ENCODE results near the gene RPP25. TPM values are rescaled to one million over a fixed set of nuclear protein-coding genes. Genes with fewer than 3 reads are reported as not detected.

RPP25 gene
- total RNA-seq, 4 donors from 2014 or later = 10.1 to 28.4 (median 16.5) TPM

DNA sequence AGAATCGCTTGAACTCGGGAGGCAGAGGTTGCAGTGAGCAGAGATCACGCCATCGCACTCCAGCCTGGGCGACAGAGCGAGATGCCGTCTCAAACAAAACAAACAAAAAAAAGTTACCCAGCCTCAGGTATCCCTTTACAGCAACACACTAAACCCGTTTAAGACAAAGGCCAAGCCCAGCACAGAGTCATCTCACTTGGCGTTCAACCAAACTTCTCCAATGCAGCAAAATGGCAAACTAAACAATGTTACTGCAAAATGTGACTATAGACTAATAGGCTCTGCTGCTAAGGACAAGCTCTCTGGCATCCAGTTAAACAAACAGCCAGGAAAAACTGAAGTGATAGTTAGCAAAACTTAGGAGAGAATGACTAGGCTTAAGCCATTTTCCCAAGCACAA, 43.5 kb downstream of the RPP25 start:
- Histone ChIP-seq H3K36me3 (peaks cover 0 to 55% (median 24%) of the 10 kb centered on the region in 4 donors), H3K27ac (no peak overlapping the region), H3K4me3 (no peak overlapping the region), H3K4me1 (no peaks in the 10 kb centered on the region), H3K9me3 (no peaks in the 10 kb centered on the region), H3K27me3 (no peaks in the 10 kb centered on the region)
- intact Hi-C loops (cut with DNase I; ENCODE audit: low total_unique reads) = no loop called here
- 50 to 88% methylated on average over 2 to 9 of the region's 9 CpGs for WGBS, 2 donors (ENCODE audit: low coverage in 1 of 2)
- in situ Hi-C loops (cut with MboI; ENCODE audit: low pct_ligation_motif_present in 1 of 4, low pct_unique_long_range_greater_than_20kb in 1 of 4, low sequenced_read_pairs in 3 of 4) = no loop called here
- DNase-seq = no peak
- TF ChIP-seq POLR2AphosphoS5 (IDR thresholded peaks at IDR 0.05) = no peak
- TF ChIP-seq EP300 (IDR thresholded peaks at IDR 0.05; ENCODE audit: low read depth) = no peak
- TF ChIP-seq, protein P1, sequence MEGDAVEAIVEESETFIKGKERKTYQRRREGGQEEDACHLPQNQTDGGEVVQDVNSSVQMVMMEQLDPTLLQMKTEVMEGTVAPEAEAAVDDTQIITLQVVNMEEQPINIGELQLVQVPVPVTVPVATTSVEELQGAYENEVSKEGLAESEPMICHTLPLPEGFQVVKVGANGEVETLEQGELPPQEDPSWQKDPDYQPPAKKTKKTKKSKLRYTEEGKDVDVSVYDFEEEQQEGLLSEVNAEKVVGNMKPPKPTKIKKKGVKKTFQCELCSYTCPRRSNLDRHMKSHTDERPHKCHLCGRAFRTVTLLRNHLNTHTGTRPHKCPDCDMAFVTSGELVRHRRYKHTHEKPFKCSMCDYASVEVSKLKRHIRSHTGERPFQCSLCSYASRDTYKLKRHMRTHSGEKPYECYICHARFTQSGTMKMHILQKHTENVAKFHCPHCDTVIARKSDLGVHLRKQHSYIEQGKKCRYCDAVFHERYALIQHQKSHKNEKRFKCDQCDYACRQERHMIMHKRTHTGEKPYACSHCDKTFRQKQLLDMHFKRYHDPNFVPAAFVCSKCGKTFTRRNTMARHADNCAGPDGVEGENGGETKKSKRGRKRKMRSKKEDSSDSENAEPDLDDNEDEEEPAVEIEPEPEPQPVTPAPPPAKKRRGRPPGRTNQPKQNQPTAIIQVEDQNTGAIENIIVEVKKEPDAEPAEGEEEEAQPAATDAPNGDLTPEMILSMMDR (IDR thresholded peaks at IDR 0.05) = no peak
- no peak for TF ChIP-seq POLR2A (IDR thresholded peaks at IDR 0.05)

DNA sequence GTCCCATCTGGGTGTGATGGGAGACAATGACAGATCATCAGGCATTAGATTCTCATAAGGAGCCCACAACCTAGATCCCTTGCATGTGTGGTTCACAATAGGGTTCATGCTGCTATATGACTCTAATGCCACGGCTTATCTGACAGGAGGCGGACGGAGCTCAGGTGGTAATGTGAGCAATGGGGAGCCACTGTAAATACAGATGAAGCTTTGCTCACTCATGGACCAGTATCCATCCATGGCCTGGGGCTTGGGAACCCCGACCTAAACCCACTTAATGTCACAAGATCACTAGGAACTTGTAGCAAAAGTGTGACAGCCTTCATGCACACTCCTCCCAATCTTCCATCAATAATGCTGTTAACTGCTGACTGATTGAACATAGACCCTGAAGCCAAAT, 47.9 kb downstream of the RPP25 start:
- Histone ChIP-seq H3K27me3 (no peaks in the 10 kb centered on the region), H3K4me1 (peaks cover 11 to 24% (median 18%) of the 10 kb centered on the region in 4 donors), H3K4me3 (no peak overlapping the region), H3K27ac (no peak overlapping the region), H3K36me3 (peaks cover 0 to 25% (median 10%) of the 10 kb centered on the region in 4 donors), H3K9me3 (no peaks in the 10 kb centered on the region)
- in situ Hi-C loops (cut with MboI; ENCODE audit: low pct_ligation_motif_present in 1 of 4, low pct_unique_long_range_greater_than_20kb in 1 of 4, low sequenced_read_pairs in 3 of 4) (loop anchor here in 1 of 4 donors (10.0 kb wide), 1 partner anchor 74 kb away; no protein-coding TSS in a partner anchor), intact Hi-C loops (cut with DNase I; ENCODE audit: low total_unique reads) (no loop called here)
- WGBS, 2 donors (ENCODE audit: low coverage in 1 of 2) = 93% methylated on average over 4 of the region's 4 CpGs; no CpG with 5 or more reads in 1 of the 2 donors
- TF ChIP-seq, protein P1 (IDR thresholded peaks at IDR 0.05) = no peak
- TF ChIP-seq EP300 (IDR thresholded peaks at IDR 0.05; ENCODE audit: low read depth) = no peak
- TF ChIP-seq POLR2AphosphoS5 (IDR thresholded peaks at IDR 0.05) = no peak
- no peak for TF ChIP-seq POLR2A (IDR thresholded peaks at IDR 0.05)
- DNase-seq = no peak

DNA sequence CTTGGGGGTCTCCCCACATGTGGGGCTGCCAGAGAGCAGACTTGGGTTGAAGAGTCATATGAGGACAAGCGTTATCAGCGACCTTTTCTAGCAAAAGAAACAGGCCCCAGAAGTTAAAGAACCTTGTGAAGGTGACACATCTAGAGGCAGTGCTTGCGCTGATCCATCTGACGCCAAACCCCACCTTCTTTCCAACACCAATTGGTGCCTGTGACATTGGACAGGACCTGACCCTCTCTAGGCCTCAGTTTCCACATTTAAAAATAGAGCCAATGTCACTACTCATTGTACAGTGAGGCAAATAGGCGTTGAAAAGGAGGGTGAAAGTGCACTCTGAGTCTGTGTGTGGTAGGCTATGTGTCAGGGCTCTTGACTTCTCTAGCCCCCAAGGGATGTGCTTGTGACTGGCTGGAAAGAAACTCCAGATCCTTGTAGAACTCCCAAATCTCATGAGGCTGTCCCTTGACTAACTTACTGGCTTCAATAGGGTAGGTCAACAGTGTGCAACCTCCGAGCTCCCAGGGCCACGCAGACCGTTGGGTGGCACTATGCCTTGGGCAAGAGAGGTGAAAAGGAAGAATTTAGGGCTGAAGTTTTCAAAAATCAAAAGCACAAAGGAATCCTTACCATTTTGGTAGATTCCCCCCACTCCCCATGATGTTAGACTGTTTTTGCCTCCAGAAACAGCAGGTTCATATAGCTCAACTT, 49.3 kb downstream of the RPP25 start:
- H3K27ac ChIP-seq = peak overlapping the region; percentile 94 to 98 (median 96)
- no peaks in the 10 kb centered on the region for H3K27me3 ChIP-seq
- peak overlapping the region; percentile 79 to 88 (median 80) for H3K4me3 ChIP-seq
- peaks cover 0 to 21% (median 8%) of the 10 kb centered on the region in 4 donors for H3K36me3 ChIP-seq
- no peak for TF ChIP-seq POLR2AphosphoS5 (IDR thresholded peaks at IDR 0.05)
- no peak for TF ChIP-seq EP300 (IDR thresholded peaks at IDR 0.05; ENCODE audit: low read depth)
- TF ChIP-seq, protein P1 (IDR thresholded peaks at IDR 0.05) = no peak
- no peak for TF ChIP-seq POLR2A (IDR thresholded peaks at IDR 0.05)
- intact Hi-C loops (cut with DNase I; ENCODE audit: low total_unique reads) (no loop called here), in situ Hi-C loops (cut with MboI; ENCODE audit: low pct_ligation_motif_present in 1 of 4, low pct_unique_long_range_greater_than_20kb in 1 of 4, low sequenced_read_pairs in 3 of 4) (loop anchor here in 1 of 4 donors (10.0 kb wide), 1 partner anchor 73 kb away; no protein-coding TSS in a partner anchor)
- DNase-seq = peak; percentile 19
- peaks cover 11 to 24% (median 18%) of the 10 kb centered on the region in 4 donors for H3K4me1 ChIP-seq
- H3K9me3 ChIP-seq = no peaks in the 10 kb centered on the region
- 41 to 88% methylated on average over 3 to 8 of the region's 8 CpGs for WGBS, 2 donors (ENCODE audit: low coverage in 1 of 2)

DNA sequence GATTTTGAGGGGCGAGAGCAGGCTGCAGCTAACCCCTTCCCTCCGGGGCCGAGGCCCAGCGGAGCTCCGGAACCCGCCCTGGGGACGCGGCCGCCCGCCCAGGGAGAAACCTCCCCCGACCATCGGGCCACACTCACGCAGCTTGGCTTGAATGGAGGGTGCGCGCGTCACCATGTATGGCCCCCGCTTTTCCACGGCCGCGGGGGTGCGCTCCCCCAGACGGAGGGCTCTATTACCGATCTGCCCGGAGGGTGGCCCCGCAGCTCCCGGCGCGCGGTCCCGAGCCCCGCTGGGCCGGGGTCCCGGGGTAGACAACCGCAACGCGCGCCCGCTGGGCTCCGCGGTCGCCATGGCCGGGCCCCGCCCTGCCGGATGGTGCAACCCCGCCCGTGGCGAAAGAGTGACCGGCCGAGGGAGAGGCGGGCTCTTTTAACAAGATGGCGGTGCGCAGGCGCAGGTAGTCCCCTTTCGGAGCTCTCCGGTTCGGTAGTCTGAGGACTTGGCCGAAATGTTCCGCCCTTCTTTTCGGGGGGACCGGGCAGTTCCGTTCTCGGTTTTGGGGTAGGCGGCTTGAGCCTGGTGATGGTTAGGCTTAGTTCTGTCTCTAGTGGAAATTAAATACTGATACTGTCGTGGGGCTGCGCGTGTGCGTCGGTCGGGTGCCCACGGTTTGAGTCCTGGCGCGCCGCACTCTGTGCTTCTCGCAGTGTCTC, 50.0 kb downstream of the RPP25 start, which contains the start of gene FAM219B:
FAM219B (minus strand) TSS at position 402 of the 713 bp plus-strand sequence; CDS start at position 351, 51 bp downstream.
- in situ Hi-C loops (cut with MboI; ENCODE audit: low pct_ligation_motif_present in 1 of 4, low pct_unique_long_range_greater_than_20kb in 1 of 4, low sequenced_read_pairs in 3 of 4) = loop anchor here in 1 of 4 donors (10.0 kb wide), 1 partner anchor 72 kb away; no protein-coding TSS in a partner anchor
- intact Hi-C loops (cut with DNase I; ENCODE audit: low total_unique reads) = no loop called here
- TF ChIP-seq POLR2AphosphoS5 (IDR thresholded peaks at IDR 0.05) = peak; percentile 85 to 91 (median 86)
- peak; percentile 73 for TF ChIP-seq POLR2A (IDR thresholded peaks at IDR 0.05)
- TF ChIP-seq, protein P1 (IDR thresholded peaks at IDR 0.05) = no peak
- TF ChIP-seq EP300 (IDR thresholded peaks at IDR 0.05; ENCODE audit: low read depth) = no peak
- Histone ChIP-seq H3K27me3 (no peaks in the 10 kb centered on the region), H3K4me3 (peak within 1 kb of the TSS; percentile 79 to 88 (median 80)), H3K9me3 (no peaks in the 10 kb centered on the region), H3K36me3 (peaks cover 0 to 14% (median 6%) of the 10 kb centered on the region in 4 donors), H3K27ac (peak within 1 kb of the TSS; percentile 94 to 98 (median 96)), H3K4me1 (peaks cover 14 to 32% (median 22%) of the 10 kb centered on the region in 4 donors)
- WGBS, 2 donors (ENCODE audit: low coverage in 1 of 2) = 0% methylated on average over 35 of the region's 74 CpGs; no CpG with 5 or more reads in 1 of the 2 donors
- DNase-seq = peak; percentile 95
